Keratinocyte (primary cell): Measurements from ENCODE around the gene SLC25A2. TPM values are rescaled to one million over a fixed set of nuclear protein-coding genes. Genes with fewer than 3 reads are reported as not detected.

Source experiments
- DNase-seq: peaks from one replicate; pipeline ENCODE4 v3.0.0-alpha.2; 2011; ENCODE audit warnings: low read depth, missing footprints, low spot score
- FAIRE-seq: peaks from 2 replicates; lab custom pipeline; 2011; peaks lifted over from hg19 to GRCh38; lab: Jason Lieb, UNC
- H2AFZ ChIP-seq: 2 replicates; pipeline ENCODE4 v1.6.0; 2012; ENCODE audit warnings: low read length, control low read depth, inconsistent platforms; ENCODE audit not compliant: control insufficient read depth
- H3K27ac ChIP-seq: 2 replicates; pipeline ENCODE4 v1.5.1; 2011; ENCODE audit warnings: low read length; ENCODE audit not compliant: control insufficient read depth, insufficient read depth
- H3K27me3 ChIP-seq: 3 replicates; pipeline ENCODE4 v1.6.0; 2011; ENCODE audit warnings: low read length; ENCODE audit not compliant: control insufficient read depth, insufficient read depth; ENCODE audit errors: extremely low read depth
- H3K36me3 ChIP-seq, 2 experiments: 2 replicates in 1 of 2; 3 replicates in 1 of 2; pipeline ENCODE4 v1.5.1; 2011; ENCODE audit warnings: low read length in 2 of 2, mild to moderate bottlenecking in 1 of 2; ENCODE audit not compliant: control insufficient read depth in 2 of 2, insufficient read depth in 2 of 2; ENCODE audit errors: extremely low read depth in 1 of 2
- H3K4me1 ChIP-seq: 3 replicates; pipeline ENCODE4 v1.5.1; 2011; ENCODE audit warnings: low read length; ENCODE audit not compliant: control insufficient read depth, insufficient read depth; ENCODE audit errors: extremely low read depth
- H3K4me2 ChIP-seq: 3 replicates; pipeline ENCODE4 v1.6.0; 2011; ENCODE audit warnings: low read depth, low read length; ENCODE audit not compliant: control insufficient read depth, insufficient read depth; ENCODE audit errors: extremely low read depth
- H3K4me3 ChIP-seq, 3 experiments: fragments of 200-600 bp in 1 of 3; sonication (generic) in 1 of 3; 2 replicates in 2 of 3; 3 replicates in 1 of 3; pipeline ENCODE4 v1.5.1; 2011 to 2016; ENCODE audit warnings: low read length in 3 of 3, mild to moderate bottlenecking in 3 of 3, control low read depth in 2 of 3, inconsistent platforms in 1 of 3, low read depth in 1 of 3, mixed read lengths in 1 of 3, mixed run types in 1 of 3, moderate library complexity in 1 of 3; ENCODE audit not compliant: control insufficient read depth in 2 of 3, insufficient read depth in 2 of 3; ENCODE audit errors: extremely low read depth in 1 of 3
- H3K79me2 ChIP-seq: 2 replicates; pipeline ENCODE4 v1.6.0; 2012; ENCODE audit warnings: low read length; ENCODE audit not compliant: control insufficient read depth, insufficient read depth
- H3K9ac ChIP-seq: 3 replicates; pipeline ENCODE4 v1.6.0; 2011; ENCODE audit warnings: low read length; ENCODE audit not compliant: control insufficient read depth, insufficient read depth; ENCODE audit errors: extremely low read depth
- H3K9me1 ChIP-seq: 3 replicates; pipeline ENCODE4 v1.6.0; 2011; ENCODE audit warnings: low read length; ENCODE audit not compliant: control insufficient read depth, insufficient read depth; ENCODE audit errors: extremely low read depth
- H3K9me3 ChIP-seq: 2 replicates; pipeline ENCODE4 v1.5.1; 2012; ENCODE audit warnings: low read depth, low read length; ENCODE audit not compliant: control insufficient read depth
- H4K20me1 ChIP-seq: 3 replicates; pipeline ENCODE4 v1.6.0; 2011; ENCODE audit warnings: low read length; ENCODE audit not compliant: control insufficient read depth, insufficient read depth; ENCODE audit errors: extremely low read depth
- EZH2 ChIP-seq: IDR thresholded peaks from one replicate; pipeline ENCODE4 v1.6.1; 2012; ENCODE audit warnings: inconsistent platforms, mild to moderate bottlenecking, low read length, moderate library complexity
- dilution Hi-C: fragments of 300-500 bp; cut with MboI; formaldehyde crosslinking; loops from one replicate; pipeline ENCODE4 v1.7.0; 2020; ENCODE audit warnings: low sequenced_read_pairs; ENCODE audit not compliant: extremely low pct_ligation_motif_present
- polyA plus RNA-seq, 5 experiments: library from polyadenylated mRNA; depleted of rRNA in 3 of 5; stranded (reverse) in 3 of 5; stranded (forward) in 1 of 5; unstranded in 1 of 5; fragments of >200 nt; gene quantifications; 1 replicate in 1 of 5; 2 replicates in 3 of 5; 3 replicates in 1 of 5; pipeline versions ENCODE4 v1.2.1 to v1.2.3, GENCODE V29; 2011 to 2012; ENCODE audit warnings: missing spikeins in 2 of 5, low read depth in 1 of 5, low replicate concordance in 1 of 5
- TF ChIP-seq, protein P1 (sequence below), 3 experiments: IDR thresholded peaks in 1 of 3; conservative IDR thresholded peaks in 1 of 3; optimal IDR thresholded peaks in 1 of 3; 2 replicates in 2 of 3; 3 replicates in 1 of 3; pipeline versions ENCODE3 to v1.5.1; 2011; ENCODE audit warnings: low read length in 3 of 3, mild to moderate bottlenecking in 3 of 3, moderate library complexity in 2 of 3, control low read depth in 1 of 3, inconsistent platforms in 1 of 3; ENCODE audit not compliant: insufficient read depth in 2 of 3; ENCODE audit errors: extremely low read depth in 1 of 3

The SLC25A2 gene
- polyA plus RNA-seq, 1 donor (not counting 4 experiments of a cell fraction or from before 2014, with no cell fraction given) = not detected

DNA sequence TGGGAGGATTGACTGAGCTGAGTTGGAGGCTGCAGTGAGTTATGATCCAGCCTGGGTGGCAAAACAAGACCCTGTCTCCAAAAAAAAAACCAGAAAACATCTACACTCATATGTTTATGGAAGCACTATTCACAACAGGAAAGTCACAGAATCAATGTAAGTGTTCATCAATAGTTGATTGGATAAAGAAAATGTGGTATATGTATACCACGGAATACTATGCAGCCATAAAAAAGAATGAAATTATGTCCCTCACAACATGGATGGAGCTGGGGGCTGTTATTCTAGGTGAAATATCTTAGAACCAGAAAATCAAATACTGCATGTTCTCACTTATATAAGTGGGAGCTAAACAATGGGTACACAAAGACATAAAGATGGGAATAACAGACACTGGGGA lies 2.8 kb upstream of the SLC25A2 start:
- H4K20me1 ChIP-seq = no peaks in the 10 kb centered on the region
- no peak overlapping the region for H3K27ac ChIP-seq
- no peaks in the 10 kb centered on the region for H3K9me1 ChIP-seq
- H2AFZ ChIP-seq = no peak overlapping the region
- dilution Hi-C loops = no loop called here
- H3K4me3 ChIP-seq = no peak overlapping the region
- H3K4me2 ChIP-seq = no peak overlapping the region
- no peak overlapping the region for H3K9ac ChIP-seq
- FAIRE-seq = no peak
- DNase-seq = no peak
- H3K79me2 ChIP-seq = no peaks in the 10 kb centered on the region
- TF ChIP-seq, protein P1, sequence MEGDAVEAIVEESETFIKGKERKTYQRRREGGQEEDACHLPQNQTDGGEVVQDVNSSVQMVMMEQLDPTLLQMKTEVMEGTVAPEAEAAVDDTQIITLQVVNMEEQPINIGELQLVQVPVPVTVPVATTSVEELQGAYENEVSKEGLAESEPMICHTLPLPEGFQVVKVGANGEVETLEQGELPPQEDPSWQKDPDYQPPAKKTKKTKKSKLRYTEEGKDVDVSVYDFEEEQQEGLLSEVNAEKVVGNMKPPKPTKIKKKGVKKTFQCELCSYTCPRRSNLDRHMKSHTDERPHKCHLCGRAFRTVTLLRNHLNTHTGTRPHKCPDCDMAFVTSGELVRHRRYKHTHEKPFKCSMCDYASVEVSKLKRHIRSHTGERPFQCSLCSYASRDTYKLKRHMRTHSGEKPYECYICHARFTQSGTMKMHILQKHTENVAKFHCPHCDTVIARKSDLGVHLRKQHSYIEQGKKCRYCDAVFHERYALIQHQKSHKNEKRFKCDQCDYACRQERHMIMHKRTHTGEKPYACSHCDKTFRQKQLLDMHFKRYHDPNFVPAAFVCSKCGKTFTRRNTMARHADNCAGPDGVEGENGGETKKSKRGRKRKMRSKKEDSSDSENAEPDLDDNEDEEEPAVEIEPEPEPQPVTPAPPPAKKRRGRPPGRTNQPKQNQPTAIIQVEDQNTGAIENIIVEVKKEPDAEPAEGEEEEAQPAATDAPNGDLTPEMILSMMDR (optimal IDR thresholded peaks at IDR 0.05 in 1 of 3, IDR thresholded peaks at IDR 0.05 in 1 of 3, conservative IDR thresholded peaks at IDR 0.05 in 1 of 3; ENCODE audit: extremely low read depth in 1 of 3, insufficient read depth in 2 of 3, low read length in 3 of 3) = no peak
- TF ChIP-seq EZH2 = no peak
- H3K4me1 ChIP-seq = no peaks in the 10 kb centered on the region
- peaks cover 12% of the 10 kb centered on the region for H3K9me3 ChIP-seq
- no peaks in the 10 kb centered on the region for H3K27me3 ChIP-seq
- H3K36me3 ChIP-seq = no peaks in the 10 kb centered on the region

DNA sequence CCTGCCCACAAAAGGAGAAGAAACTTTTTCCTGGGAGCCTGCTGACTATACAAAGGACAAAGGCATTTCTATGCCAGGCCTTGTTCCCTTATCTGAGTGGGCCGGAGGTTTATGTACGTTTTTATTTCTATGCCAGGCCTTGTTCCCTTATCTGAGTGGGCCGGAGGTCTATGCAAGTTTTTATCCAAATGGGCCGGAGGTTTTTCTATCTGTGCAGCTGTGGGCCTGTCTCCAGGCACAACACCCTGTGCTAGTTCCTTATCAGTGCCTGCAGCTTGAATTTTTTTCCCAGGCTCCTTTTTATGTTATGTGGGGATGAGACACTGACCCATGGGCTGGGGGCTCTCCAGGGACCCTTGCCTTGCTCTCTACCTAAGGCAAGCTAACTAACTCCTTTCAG lies 5.5 kb downstream of the SLC25A2 start:
- H2AFZ ChIP-seq = no peak overlapping the region
- H3K9ac ChIP-seq = no peak overlapping the region
- DNase-seq = no peak
- no peaks in the 10 kb centered on the region for H3K4me1 ChIP-seq
- H3K79me2 ChIP-seq = no peaks in the 10 kb centered on the region
- H4K20me1 ChIP-seq = no peaks in the 10 kb centered on the region
- dilution Hi-C loops = no loop called here
- no peak overlapping the region for H3K4me2 ChIP-seq
- TF ChIP-seq, protein P1 (optimal IDR thresholded peaks at IDR 0.05 in 1 of 3, IDR thresholded peaks at IDR 0.05 in 1 of 3, conservative IDR thresholded peaks at IDR 0.05 in 1 of 3; ENCODE audit: extremely low read depth in 1 of 3, insufficient read depth in 2 of 3, low read length in 3 of 3) = no peak
- no peak for TF ChIP-seq EZH2
- FAIRE-seq = no peak
- no peaks in the 10 kb centered on the region for H3K27me3 ChIP-seq
- no peaks in the 10 kb centered on the region for H3K36me3 ChIP-seq
- no peaks in the 10 kb centered on the region for H3K9me1 ChIP-seq
- no peak overlapping the region for H3K27ac ChIP-seq
- no peak overlapping the region for H3K4me3 ChIP-seq
- H3K9me3 ChIP-seq = peaks cover 2% of the 10 kb centered on the region
